GM19193 (cell line): Measurements from ENCODE around the gene DLGAP1.

ENCODE experiments used
- POLR2A ChIP-seq: IDR thresholded peaks from 4 replicates; pipeline ENCODE4 v1.6.1; 2011; ENCODE audit not compliant: insufficient read depth, insufficient read length; ENCODE audit errors: extremely low read depth

The DLGAP1 gene

DNA sequence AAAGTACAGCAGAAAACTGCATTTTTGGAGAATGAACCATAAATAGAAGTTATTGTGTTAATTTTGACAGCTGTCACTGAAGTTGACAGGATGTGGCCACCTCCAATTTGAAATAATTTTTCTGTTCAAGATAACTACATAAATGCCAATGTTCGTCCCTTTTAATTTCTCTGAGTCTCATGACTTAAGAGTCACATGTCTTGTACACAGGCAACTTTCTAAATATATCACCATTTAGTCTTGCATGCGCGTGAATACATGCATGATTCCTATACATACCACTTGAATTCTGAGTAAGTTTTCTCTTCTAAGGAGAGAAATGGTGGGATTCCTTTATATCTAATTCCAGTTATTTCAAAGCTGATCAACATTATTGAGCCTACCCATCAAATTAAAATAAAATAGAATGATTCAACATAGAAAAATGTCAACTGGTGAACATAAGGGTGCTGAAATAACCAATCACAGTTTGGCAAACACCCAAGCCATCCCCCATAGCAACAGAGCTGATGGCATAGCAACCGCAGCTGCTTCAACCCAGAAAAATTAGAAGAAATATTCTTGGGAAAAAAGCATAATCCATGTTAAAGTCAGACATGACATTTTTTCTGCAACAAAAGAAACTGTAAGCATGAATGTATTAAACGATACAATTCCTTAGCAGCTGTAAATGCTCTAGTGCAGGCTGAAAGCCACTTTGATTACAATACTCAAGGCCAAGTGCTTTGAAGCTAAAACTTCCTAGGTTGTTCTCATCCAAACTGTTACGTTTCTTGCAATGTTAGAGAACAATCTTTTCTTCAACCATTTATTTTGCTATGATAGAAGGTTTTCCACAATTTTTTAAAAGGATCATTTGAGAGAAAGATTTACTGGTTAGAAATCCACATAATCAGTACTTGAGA is 282.7 kb downstream of the DLGAP1 start:
- no peak for TF ChIP-seq POLR2A

DNA sequence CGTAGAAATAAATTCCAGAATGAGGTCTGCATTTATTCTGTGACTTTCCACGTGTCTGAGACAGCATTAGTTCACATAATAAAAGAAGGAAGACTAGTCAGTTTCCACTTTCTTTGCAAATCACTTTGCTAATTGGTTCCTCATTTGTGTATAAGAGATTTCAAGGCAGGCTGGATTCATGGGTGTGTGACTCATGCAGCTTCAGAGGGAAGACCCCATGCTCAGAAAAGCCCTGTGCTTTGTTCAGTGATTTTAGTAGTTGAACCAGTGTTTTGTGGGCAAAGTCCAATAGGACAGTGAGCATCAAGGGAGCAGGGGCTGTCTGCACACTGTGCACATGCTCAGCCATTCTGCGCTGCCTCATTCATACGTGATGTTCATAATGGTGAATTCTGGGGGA is 297.8 kb downstream of the DLGAP1 start:
- TF ChIP-seq POLR2A, result no peak

DNA sequence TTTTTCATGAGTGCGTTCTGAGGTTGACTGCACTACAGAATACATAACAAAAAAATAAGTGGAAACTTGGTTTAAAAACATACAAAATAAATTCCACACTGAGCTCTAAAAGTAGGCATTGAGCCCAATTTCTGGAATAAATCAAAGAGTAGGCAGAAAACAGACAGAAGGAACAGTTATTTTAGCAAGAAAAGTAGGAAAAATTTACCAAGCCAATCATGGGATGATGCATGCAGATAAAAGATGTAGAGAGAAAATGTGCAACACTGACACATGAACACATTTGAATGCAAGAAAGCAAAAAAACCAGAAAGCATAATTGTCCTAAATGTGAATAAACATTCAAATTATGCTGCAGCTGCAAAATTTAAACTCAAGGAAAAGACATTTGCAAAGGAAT is 308.3 kb downstream of the DLGAP1 start:
- no peak for TF ChIP-seq POLR2A

DNA sequence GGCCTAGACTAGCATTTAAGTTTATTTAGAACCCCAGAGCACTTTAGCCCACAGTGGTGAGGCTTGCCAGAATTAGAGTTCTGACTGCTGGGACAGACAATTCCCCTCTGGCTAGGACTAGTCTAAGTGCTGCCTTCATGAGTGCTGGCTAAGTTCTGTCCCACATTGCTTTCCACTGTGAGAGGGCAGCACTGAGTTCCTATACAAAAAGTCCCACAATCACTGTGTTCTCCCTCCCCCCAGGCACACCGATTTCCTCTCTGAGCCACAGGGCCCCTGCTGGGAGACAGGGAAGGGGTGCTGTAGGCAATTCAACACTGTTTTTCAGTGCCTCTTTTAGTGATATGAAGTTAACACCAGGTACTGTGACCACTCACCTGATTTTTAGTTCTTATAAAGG is 310.9 kb downstream of the DLGAP1 start:
- no peak for TF ChIP-seq POLR2A

DNA sequence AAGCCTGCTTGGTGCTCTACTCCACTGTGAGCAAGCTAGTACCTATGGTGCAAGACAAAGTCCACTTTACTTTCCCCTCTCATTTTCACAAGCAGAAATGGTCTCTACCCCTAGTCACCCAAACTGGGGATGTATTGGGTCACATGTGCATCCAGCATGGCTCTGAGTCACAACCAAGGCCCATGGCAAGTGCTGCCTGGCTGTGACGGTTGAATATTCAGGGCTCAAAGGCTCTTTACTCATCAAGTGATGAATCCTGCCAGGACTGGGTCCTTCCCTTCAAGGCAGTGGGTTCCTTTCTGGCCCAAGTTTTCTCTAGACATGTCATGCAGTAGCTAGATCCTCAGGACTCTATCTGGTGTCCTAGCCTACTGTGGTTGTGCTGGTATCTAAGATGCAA is 311.5 kb downstream of the DLGAP1 start:
- TF ChIP-seq POLR2A, result no peak

DNA sequence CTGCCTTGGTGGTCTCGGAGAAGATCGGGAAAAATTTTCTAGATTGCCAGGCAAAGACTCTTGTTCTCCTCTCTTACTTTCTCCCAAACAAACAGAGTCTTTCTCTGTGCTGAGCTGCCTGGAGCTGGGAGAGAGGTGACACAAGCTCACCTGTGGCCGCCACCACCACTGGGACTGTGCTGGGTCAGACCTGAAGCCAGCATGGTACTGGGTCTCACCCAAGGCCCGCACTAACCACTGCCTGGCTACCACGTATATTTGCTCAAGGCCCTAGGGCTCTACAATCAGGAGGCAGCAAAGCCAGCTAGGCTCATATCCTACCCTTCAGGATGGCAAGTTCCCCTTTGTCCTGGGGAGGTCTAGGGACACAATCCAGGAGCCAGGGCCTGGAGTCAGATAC is 312.2 kb downstream of the DLGAP1 start:
- no peak for TF ChIP-seq POLR2A

DNA sequence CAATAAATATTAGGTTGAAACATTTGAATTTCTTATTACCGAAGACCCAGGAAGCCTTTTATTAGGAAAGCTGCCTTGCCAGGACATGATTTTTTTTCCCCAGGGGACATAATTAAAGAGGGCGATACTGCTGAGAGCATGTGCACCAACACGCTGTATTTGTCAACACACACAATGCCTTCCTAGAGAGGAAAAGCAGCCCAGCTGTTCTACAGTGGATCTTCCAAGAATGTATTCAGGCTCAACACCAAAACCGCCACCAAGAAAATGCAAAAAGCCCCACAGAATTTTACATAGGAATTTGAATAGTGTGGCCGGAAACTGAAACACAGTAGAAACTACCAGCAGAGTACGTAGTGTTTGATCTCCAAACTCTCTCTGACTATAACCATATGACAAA is 320.4 kb downstream of the DLGAP1 start:
- no peak for TF ChIP-seq POLR2A

DNA sequence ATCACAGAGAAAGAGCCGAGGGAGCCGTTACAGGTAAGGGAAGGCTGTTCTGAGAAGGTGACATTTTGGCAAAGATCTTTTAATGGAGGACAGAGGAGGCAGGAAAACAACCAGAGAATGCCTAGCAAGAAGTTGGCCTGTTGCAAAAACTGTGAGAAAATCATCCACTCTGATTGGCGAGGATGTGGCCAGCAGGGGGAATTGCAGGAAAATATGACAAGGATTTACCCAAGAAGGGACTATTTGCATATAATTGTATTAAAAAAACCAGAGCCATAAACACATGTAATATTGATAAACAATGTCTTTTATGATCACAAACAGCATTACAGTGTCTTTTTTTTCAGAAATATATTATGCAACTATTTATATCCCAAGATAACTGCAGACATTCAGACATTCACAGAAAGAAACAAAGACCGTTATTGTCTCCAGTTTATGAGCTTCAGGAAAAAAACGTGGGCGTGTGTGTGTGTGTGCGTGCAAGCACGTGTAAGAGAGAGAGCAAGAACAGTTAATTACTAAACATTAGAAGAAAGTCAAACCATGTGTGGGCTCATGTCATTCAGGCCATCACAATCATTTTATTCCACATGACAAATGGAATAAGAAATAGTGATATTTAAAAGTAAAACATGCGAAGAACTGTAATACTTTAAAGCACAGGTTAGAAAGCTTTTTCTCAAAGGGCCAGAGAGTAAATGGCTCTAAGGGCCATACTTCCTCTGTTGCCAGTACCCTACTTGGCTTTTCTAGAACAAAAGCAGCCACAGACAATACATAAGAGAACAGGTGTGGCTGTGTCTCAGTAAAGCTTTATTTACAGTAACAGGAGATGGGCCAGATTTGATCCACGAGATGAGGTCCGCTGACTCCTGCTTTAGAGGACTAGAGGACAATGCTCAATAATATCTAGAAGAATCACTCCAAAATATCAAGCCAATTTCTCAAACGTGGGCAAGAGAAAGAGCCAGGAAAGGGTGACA is 324.1 kb downstream of the DLGAP1 start:
- TF ChIP-seq POLR2A, result no peak

DNA sequence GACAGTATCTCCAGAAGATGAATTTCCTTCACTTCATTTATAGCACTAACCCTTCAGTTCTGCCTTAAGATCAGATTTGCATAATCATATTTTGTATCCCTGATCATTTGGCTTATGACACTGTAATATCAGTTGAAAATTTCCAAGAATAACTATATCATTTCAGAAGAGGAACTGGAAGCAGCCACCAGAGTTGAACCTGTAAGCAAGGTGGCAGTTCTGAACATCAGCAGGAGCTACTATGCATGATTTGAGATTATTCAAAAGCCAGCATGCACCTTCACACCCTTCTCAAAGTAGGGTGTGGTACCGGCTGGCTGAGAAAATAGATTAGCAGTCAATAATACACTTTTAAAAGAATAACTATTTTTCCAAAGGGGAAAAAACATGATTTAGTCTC is 328.2 kb downstream of the DLGAP1 start:
- no peak for TF ChIP-seq POLR2A

DNA sequence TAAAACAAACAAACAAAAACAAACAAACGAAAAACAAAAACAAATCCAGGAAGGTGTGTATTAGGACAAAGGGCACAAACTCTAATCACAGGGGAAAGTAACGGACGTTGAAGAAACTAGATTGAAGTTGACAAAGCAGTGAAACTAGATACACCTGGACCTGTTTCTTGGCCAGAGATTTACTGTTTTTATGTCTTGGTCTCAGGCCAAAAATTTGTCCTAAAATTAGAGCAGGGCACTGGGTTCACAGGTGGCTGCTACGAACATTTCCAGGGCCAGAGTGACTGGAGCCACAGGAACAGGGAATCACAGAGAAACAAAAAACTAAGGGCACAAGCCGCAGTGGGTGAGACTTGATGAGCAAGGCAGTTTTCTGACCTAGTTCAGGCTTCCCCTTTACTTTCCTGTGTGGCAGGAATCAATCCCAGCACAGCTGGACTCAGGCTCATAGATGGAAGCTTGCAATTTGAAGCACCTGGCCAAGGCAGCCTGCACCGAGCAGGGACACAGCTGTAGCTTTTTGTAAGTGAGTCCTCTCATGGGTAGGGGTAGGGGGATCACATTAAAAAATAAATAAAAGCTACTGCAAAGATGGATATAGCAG is 329.4 kb downstream of the DLGAP1 start:
- no peak for TF ChIP-seq POLR2A

DNA sequence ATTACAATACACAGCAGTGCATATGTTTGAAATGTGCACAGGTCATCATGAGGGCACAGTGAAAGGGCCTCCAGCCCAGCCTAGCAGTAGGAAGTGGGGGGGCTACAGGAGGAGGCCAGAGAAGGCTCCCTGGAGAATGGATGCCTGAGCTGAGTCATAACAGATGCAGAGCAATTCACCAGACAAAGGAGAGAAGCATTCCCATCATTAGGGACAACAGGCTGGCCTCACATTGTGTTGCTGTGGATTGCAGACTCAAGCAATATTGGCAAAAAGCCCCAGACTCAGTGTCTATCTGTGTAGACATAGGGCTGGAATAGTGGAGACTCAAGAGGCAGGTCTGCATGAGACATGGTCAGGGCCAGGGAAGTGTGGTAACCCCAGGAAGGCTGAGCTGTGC is 329.9 kb downstream of the DLGAP1 start:
- TF ChIP-seq POLR2A, result no peak

DNA sequence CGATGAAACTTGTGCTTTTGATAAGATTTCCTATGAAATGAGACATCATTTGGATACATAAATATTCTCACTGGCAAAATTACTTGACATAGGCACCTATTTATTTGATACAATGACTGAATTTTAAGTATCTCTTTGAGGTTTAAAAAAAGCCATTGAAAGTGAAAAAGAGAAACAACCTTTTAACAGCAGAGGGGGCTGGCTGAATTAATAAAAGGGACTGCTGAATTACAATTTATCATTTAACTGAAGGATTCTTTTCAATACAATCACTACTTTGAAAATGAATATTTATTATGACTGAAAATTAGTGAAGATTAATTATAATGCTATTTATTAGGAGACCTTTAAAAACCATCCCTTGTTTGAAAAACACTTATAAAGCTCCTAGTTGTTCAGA is 335.3 kb downstream of the DLGAP1 start:
- no peak for TF ChIP-seq POLR2A

DNA sequence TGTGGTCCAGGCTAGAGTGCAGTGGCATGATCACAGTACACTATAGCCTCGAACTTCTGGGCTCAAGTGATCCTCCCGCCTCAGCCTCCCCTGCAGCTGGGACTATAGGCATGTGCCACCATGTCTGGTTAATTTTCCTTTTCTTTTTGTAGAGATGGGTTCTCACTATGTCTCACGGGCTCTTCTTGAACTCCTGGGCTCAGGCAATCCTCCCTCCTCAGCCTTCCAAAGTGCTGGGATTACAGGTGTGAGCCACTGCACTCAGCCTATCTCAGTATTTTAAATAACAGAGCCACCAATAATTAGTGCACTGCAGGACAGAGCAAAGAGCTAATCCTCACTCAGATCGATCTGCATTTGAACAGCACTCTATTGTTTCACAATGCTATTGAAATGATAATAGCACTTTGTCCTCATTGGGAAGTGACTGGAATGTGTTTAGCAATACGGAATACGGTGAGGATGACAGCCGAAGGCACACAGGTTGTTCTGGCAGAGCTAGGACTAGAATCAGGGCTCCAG is 335.9 kb downstream of the DLGAP1 start:
- no peak for TF ChIP-seq POLR2A

DNA sequence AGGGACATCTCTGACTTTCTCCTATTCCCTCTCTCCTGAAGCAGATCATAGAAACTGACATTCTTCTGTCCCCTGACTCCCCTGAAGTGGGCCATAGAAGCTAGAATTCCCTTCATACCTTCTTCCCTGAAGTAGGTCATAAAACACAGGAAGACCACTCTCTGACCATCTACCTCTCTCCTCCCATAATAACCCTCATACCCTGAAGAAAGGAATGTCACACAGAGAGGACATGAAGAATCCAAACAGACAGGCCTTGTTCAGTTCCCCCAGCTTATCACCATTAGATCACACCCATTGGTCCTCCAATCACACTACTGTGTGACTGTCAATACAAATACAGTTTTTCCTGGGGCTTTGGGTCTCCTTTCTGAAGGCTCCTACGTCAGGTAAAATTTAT is 347.1 kb downstream of the DLGAP1 start:
- TF ChIP-seq POLR2A, result no peak

DNA sequence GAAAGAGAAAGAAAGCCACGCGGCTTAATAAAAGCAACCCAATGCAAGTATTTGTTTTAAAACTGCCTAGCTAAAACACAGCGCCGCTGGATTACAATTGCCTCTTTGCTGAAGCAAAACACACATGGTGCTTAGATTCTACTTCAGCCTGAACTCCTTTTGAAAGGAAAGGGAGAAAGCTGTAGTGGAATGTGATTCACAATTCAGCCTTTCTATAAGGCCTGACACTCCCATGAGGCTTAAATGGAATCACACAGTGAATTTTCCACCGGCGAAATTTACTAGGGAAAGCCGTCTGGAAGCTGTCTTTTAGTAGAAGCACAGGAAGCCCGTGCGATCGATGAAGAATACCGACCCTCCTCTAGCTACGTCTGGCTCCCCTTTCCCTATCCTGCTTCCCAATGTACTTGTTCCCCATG is 348.0 kb downstream of the DLGAP1 start:
- no peak for TF ChIP-seq POLR2A

DNA sequence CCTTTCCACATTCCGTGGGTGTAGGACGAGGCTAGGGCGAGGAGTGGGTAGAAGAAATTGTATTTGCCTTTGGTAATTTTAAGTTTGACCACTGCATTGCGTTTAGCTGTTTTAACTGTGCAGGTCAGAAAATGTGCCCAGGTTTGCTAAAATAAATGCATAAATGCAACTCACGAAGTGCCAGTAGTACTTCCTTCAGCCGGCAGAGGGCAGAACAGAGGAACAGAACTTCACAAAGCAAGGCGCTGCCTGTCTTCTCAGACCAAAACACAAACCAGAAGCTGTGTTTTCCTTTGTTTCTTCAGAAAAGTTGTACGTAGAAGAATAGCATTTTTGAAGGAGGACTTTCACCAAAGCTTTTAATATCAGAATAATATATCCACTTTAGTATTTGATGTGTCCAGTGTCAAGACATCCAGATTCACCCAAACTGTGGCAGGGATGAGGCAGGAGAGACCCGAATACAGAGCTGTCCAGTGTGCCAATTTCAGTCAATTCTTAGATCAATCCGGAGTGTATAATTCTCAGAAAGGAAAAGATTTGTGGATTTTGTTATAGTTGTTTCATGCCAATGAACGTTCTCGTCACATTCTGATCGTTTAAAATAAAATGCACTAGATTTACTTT is 348.6 kb downstream of the DLGAP1 start:
- no peak for TF ChIP-seq POLR2A
